Measurements from ENCODE around the gene ETV5.

DNA sequence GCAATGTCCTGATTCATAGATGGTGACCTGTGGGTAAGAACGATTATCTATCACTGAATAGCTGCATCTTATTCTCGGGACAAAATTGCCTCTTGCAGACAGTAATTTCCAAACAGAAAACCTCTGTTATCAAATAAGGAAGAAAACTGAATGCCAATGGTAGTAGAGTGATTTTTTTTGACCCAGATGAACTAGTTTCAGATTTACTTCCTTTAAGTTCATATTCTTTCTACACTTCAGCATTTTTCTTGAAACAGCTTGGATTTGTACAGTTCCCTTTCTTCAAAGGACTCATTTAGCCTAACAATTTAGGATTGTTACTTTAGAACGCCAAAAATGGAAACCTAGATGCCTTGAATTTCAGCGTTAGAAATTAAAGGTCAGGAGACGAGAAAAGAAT, 14.6 kb downstream of the ETV5 start:
- TF ChIP-seq, protein P1, sequence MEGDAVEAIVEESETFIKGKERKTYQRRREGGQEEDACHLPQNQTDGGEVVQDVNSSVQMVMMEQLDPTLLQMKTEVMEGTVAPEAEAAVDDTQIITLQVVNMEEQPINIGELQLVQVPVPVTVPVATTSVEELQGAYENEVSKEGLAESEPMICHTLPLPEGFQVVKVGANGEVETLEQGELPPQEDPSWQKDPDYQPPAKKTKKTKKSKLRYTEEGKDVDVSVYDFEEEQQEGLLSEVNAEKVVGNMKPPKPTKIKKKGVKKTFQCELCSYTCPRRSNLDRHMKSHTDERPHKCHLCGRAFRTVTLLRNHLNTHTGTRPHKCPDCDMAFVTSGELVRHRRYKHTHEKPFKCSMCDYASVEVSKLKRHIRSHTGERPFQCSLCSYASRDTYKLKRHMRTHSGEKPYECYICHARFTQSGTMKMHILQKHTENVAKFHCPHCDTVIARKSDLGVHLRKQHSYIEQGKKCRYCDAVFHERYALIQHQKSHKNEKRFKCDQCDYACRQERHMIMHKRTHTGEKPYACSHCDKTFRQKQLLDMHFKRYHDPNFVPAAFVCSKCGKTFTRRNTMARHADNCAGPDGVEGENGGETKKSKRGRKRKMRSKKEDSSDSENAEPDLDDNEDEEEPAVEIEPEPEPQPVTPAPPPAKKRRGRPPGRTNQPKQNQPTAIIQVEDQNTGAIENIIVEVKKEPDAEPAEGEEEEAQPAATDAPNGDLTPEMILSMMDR (IDR thresholded peaks at IDR 0.05): no peak
- no peak for TF ChIP-seq POLR2A (IDR thresholded peaks at IDR 0.05)
- no peak for TF ChIP-seq EP300 (IDR thresholded peaks at IDR 0.05)

All from tibial nerve (tissue), 4 donors.